Stomach (tissue), 4 donors: ENCODE data around the gene GPX6.

Experiments used
- CTCF ChIP-seq, 7 experiments: fragments of 450-650 bp in 4 of 7; fragments of 200-600 bp in 3 of 7; sonication (generic) in 3 of 7; IDR thresholded peaks; one replicate each; pipeline ENCODE4 v1.5.1; 2016 to 2019; ENCODE audit warnings: antibody characterized with exemption in 7 of 7, control low read depth in 2 of 7, mild to moderate bottlenecking in 1 of 7
- POLR2A ChIP-seq, 4 donors: fragments of 450-650 bp; IDR thresholded peaks; one replicate each; pipeline ENCODE4 v1.6.1; 2016; ENCODE audit warnings: antibody characterized with exemption in 4 of 4, control low read depth in 2 of 4, mild to moderate bottlenecking in 1 of 4, moderate library complexity in 1 of 4
- POLR2AphosphoS5 ChIP-seq, 3 donors: sonication (generic); formaldehyde crosslinking; IDR thresholded peaks; one replicate each; pipeline ENCODE4 v1.6.1; 2016; ENCODE audit warnings: antibody characterized with exemption in 3 of 3

- TF ChIP-seq POLR2AphosphoS5 (IDR thresholded peaks at IDR 0.05): no peak
- no peak for TF ChIP-seq CTCF (IDR thresholded peaks at IDR 0.05)
- no peak for TF ChIP-seq POLR2A (IDR thresholded peaks at IDR 0.05)
Observed at GRCh38 chr6:28551891-28552666, 36.5 kb upstream of the GPX6 start.
